ENCODE data around the gene VAV2.

VAV2 gene

DNA sequence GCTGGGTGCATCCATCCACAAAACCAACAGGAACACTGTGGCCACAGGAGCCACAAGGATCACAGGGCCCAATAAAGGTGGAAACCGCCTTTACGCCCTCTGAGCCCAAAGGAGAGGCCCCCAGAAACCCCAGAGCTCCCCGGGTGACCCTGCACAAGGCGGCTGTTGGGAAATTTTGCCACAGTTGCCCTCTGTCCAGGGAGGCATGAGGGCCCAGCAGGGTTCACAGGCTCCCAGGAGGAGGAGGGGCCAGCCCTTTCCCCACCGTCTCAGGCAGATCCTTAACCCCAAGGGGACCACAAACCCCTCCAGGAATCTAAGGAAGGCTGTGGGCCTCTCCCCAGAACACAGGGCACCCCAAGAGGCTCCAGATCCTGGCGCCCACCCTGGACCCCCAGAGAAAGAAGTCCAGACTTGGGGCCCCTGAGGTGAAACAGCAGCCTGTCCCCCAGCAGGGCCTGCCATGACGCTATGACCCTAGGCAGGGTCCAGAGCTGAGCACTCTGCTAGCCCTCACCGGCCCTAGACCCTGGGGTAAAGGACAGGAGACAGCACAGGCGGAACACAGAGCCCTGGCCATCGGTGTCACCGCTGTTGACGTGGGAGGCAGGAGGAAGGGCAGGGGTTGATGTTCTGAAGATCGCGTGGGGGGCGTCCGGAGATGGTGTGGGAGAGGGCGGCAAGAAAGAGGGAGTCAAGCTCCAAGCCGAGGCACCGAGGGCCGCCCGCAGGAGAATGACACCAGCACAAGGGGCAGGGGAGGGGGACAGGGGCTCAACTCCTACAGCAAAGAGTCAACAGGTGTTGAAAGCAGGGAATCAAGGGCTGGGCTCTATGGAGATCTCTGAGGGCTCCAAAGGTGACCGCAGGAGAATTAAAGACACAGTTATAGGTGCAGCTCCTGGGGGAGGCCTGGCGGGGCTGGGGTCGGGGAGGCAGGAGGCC, 97.5 kb downstream of the VAV2 start:
- no peak for DNase-seq

DNA sequence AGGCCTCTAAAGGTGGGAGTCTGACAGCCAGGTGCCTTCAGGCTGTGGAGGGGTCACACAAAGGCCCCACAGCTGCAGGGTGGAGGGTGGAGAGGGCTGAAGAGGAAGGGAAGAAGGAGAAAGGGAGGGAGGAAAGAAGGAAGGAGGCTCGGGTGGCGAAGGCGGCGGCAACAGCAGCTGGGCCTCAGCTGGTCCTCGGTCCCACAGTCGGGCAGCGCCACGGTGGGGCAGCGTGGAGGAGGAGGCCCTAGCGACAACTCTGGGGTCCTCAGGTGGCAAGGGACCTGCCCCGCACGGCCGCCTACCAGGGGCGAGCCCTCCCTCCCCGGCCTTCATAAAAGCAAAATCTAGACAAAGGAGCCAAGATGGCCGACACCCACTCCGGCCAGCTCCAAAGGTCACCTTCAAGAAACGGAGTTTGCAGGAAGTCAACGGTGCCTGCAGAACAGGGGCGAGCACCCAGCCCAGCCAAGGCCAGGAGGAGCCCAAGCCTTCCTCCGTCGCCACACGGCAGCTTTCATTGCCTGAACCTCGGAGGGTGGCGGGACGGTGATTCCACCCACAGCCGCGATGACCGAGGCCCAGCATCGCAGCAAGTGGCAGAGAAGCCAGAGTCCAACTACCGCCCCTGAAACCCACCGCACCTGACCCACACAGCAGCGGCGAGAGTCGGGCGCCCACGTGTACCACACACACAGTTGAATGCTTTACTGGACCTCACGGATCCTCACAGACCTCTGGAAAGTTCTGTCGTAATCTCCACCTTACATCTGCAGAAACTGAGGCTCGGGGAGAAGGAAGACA, 98.7 kb downstream of the VAV2 start:
- DNase-seq = no peak

GRCh38 chr9:133892193-133892920, 99.8 kb downstream of the VAV2 start:
- DNase-seq = no peak

GRCh38 chr9:133891741-133892140, 100.4 kb downstream of the VAV2 start:
- DNase-seq = no peak

DNA sequence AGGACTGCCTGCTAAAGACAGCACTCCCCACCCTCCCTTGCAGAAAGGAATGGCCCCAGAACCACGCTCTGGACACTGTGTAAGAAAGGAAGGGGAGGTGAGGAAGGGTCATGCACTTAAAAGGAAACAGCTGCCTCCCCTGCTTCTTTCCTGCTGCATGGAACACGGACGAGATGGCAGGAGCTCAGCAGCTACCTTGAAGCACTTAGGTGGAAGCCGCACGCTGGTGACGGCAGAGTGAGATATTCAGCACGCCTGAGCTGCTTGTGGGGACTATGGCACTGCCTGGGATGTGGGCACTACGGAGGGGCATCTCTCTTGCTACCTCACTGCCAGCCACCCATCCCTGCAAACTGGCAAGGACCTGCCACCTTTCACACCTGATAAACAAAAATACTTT, 101.5 kb downstream of the VAV2 start:
- DNase-seq = no peak

GRCh38 chr9:133889584-133890301, 102.4 kb downstream of the VAV2 start:
- DNase-seq = peak in 3 of 58 donors; percentile 16 to 25 (median 19)

DNA sequence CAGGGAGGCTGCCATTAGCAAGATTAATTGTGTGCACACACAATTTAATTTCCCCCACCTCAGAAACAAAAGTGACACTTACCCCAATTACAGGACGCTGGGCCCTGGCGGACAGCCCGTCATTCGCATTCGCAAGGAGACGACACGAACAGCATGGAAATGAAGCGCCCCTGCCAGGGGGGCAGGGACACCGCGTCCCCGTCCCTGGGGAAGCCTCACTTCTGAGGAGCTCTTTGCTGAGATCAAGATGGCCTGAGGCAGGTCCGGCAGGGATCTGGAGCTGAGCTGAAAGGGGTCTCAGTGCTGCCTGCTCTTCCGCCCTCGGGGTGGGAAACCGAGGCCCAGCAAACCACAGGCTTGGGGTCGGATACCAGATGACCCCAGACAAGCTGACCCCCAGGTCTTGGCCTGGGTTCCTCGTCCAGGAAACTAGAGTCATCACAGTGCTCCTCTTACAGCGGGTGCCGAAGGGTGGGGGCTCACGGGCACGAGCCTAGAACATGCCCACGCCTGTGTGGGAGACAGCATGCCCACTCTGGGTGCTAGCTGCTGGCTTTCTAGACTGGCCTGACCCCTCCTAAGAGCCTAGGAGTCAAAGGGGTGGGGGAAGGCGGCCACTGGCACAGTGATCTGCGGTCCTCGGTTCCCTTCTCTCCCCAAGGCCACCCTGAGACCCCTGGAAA, 103.2 kb downstream of the VAV2 start:
- DNase-seq = peak in 31 of 58 donors; percentile 12 to 73 (median 37)

DNA sequence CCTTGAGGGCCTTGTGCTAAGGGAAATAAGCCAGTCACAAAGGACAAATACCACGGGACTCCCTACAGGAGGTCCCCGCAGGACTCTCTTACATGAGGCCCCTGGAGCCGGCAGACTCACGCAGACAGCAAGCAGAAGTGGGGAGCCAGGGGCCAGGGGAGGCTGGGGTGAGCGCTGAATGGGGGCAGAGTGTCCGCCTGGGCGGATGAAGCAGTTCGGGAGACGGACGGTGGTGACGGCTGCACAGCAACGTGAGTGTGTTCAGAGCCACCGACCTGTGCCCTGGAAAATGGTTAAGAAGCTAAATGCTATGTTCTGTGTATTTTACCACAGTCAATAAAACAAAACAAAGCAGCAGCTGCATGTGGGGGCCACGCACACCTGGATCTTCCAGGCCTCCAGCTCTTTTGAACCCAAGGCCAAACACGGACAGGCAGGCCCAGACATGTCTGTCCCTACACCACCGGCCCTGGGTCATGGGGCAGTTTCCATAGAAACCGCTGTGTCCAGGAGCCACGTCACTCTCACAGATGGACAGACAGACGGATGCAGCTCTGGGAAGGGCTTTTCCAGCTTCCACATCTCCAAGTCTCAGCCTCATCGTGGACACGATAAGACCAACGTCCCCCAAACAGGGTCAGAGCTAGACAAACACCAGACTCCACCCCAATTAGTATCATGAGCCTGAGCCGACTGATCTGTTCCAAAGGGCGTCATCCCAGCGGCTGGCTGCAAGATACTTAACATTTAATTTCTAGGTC, 103.9 kb downstream of the VAV2 start:
- no peak for DNase-seq

DNA sequence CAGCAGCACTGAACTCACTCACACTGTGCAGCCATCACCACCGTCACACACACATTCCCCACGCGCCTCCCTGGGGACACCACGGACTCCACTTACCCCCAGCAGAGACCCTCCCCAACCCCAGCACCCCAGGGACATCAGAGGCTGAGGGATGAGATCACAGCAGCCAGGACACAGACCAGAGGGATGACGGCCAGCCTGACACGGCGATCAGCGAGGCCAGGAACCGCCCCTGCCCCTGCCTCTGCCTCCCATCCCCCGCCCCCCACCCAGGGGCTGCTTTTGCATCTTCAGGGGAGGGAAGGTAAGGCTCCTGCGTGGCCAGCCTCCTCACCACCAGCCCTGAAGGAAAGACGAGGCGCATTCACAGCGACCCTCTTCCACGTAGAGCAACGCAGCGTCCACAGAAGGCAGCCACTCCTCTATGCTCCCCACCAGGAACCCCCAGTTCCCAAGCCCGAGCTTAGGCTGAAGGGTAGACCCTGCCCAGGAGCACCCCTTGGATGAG, 104.5 kb downstream of the VAV2 start:
- DNase-seq = no peak

DNA sequence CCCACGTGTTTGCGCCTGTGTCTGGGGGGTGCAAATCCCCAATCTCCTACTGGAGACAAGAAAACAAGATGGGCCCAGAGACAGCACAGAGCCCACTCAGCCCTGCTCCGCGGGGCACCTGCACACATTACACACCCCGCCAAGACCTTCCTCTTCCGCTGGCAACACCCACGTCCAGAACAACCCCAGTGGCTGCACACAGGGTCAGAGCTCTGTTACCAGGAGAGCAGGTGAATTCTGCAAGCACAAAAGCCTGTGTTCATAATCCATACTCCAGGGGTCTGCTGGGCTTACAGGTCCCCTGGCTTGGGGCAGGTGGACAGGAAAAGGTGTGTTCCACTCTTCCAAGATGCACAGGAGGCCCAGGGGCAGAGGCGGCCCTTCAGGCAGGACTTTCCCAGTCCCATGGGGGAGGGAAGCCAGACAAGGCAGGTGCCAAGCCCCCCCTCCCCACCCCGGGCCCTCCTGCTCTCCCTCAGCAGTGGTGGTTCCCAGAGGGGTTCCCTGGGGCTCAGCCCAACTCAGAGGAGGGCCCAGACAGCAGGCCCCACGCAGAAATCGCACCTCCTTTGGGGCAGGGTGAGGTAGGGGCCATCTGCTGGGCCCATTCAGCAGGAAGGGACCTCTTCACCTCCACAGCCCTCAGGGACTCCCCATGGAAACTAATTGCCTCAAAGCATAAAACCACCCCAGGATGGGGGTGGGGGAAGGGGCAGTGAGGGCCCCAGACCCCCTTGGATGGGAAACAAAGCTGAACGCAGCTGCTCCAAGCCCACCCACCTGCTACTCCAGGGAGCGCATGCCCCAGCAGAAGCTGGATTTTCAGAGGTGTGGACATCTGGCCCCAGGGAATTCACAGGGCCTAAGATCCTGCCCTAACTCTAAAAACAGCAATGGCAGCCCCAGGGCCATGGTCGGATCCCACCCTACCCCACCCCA, 105.3 kb downstream of the VAV2 start:
- DNase-seq = no peak

GRCh38 chr9:133884907-133885744, 107.0 kb downstream of the VAV2 start:
- DNase-seq = no peak

DNA sequence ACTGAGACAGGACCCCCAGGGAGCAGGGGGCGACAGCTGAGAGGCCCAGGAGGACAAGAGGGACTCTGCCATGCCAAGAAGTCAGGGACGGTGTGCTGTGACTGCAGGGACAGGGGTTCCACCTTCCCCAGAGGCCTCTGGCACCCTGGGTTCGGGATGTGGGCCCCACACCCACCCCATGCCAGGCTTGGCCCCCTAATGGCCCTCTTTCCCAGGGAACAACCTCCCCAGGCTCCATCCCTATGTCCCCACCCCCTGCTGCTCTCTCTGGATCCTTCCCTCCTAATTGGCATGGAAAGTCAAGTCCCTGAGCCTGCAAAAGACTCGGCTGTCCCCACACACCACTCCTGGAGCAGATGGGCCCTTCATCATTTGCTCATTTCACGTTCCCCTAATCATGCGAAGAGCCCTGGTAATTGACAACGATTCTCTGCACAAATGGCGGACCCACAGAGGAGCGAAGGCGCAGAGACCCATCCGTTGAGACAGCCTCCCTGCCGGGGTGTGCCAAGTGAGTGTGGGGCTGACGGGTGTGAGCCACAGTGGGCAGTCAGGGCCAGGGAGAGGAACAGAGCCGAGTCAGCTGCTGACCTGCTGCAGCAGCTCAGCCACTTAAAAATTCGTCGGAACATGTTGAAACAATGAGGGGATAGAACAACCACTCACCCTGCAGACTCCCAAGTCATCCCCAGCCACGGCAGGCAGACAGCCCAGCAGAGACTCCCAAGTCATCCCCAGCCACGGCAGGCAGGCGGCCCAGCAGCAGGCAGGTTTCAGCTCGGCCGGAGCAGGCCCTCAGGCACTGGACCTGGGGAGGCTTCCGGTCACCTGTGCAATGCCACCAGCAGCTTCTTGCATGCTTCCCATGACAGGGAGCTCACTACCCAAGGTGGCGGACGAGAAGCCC, 109.0 kb downstream of the VAV2 start:
- DNase-seq = peak in 2 of 58 donors; percentile 8 to 19

- no peak for DNase-seq
Measured at GRCh38 chr9:133881671-133882381, 110.3 kb downstream of the VAV2 start.

GRCh38 chr9:133880851-133881661, 111.1 kb downstream of the VAV2 start:
- DNase-seq = no peak
